CD14-positive monocyte (primary cell): ENCODE results near the gene MAN2B2. TPM values are rescaled to one million over a fixed set of nuclear protein-coding genes. Genes with fewer than 3 reads are reported as not detected.

Source experiments
- DNase-seq, 3 donors: peaks; one replicate each; pipeline ENCODE4 v3.0.0-alpha.2; 2011 to 2022
- H2AFZ ChIP-seq: 2 replicates; pipeline ENCODE4 v1.6.0; 2012; ENCODE audit warnings: mild to moderate bottlenecking, low read depth, low read length, inconsistent platforms; ENCODE audit not compliant: insufficient read depth, poor library complexity, severe bottlenecking
- H3K27ac ChIP-seq, 2 donors: 1 replicate in 1 of 2; 2 replicates in 1 of 2; pipeline ENCODE4 v1.5.1; 2012 to 2013; ENCODE audit warnings: low read length in 2 of 2, control low read depth in 1 of 2, inconsistent platforms in 1 of 2, low read depth in 1 of 2, mild to moderate bottlenecking in 1 of 2
- H3K27me3 ChIP-seq, 2 donors: one replicate each; pipeline versions ENCODE4 v1.6.0 to v1.6.1; 2011 to 2013; ENCODE audit warnings: low read length in 2 of 2; ENCODE audit not compliant: control insufficient read depth in 2 of 2, insufficient read depth in 2 of 2
- H3K36me3 ChIP-seq, 2 donors: replicated peaks in 1 of 2; 1 replicate in 1 of 2; 2 replicates in 1 of 2; pipeline versions ENCODE4 v1.5.1 to v1.6.1; 2012 to 2013; ENCODE audit warnings: low read length in 2 of 2, control low read depth in 1 of 2, inconsistent platforms in 1 of 2, mild to moderate bottlenecking in 1 of 2; ENCODE audit not compliant: insufficient read depth in 2 of 2, control insufficient read depth in 1 of 2
- H3K4me1 ChIP-seq, 2 donors: 1 replicate in 1 of 2; 2 replicates in 1 of 2; pipeline versions ENCODE4 v1.5.1 to v1.6.1; 2012 to 2013; ENCODE audit warnings: low read length in 2 of 2, control low read depth in 1 of 2, inconsistent platforms in 1 of 2, mild to moderate bottlenecking in 1 of 2, moderate library complexity in 1 of 2; ENCODE audit not compliant: insufficient read depth in 2 of 2, control insufficient read depth in 1 of 2
- H3K4me2 ChIP-seq: replicated peaks from 2 replicates; pipeline ENCODE3; 2012; ENCODE audit warnings: low read length, moderate library complexity, mild to moderate bottlenecking; ENCODE audit not compliant: poor library complexity, severe bottlenecking; ENCODE audit errors: extremely low read depth
- H3K4me3 ChIP-seq, 3 experiments: fragments of 200-600 bp in 1 of 3; sonication (generic) in 1 of 3; replicated peaks in 1 of 3; 1 replicate in 2 of 3; 2 replicates in 1 of 3; pipeline ENCODE4 v1.5.1; 2011 to 2013; ENCODE audit warnings: low read length in 3 of 3, mild to moderate bottlenecking in 3 of 3, control low read depth in 2 of 3, low read depth in 2 of 3, inconsistent platforms in 1 of 3, moderate library complexity in 1 of 3
- H3K79me2 ChIP-seq: 2 replicates; pipeline ENCODE4 v1.6.0; 2012; ENCODE audit warnings: mild to moderate bottlenecking, control low read depth, inconsistent platforms, low read length, moderate library complexity; ENCODE audit not compliant: insufficient read depth
- H3K9ac ChIP-seq: 2 replicates; pipeline ENCODE4 v1.6.0; 2017; ENCODE audit warnings: low read length, mild to moderate bottlenecking; ENCODE audit not compliant: insufficient read depth, poor library complexity, severe bottlenecking
- H3K9me3 ChIP-seq, 2 donors: replicated peaks in 1 of 2; 1 replicate in 1 of 2; 2 replicates in 1 of 2; pipeline versions ENCODE4 v1.5.1 to v1.6.1; 2012 to 2013; ENCODE audit warnings: low read length in 2 of 2, control low read depth in 1 of 2; ENCODE audit not compliant: control insufficient read depth in 1 of 2, insufficient read depth in 1 of 2
- H4K20me1 ChIP-seq: 2 replicates; pipeline ENCODE4 v1.6.0; 2012; ENCODE audit warnings: mild to moderate bottlenecking, low read length, control low read depth, moderate library complexity; ENCODE audit not compliant: insufficient read depth
- H3K27ac Mint-ChIP-seq, 7 donors: one replicate each; pipeline ENCODE4 v1.8.0; 2020; ENCODE audit warnings: mild to moderate bottlenecking in 7 of 7, mixed read lengths in 7 of 7, moderate library complexity in 6 of 7, inconsistent platforms in 2 of 7
- H3K27me3 Mint-ChIP-seq, 3 donors: one replicate each; pipeline ENCODE4 v1.8.0; 2021 to 2022; ENCODE audit warnings: low read depth in 3 of 3, mild to moderate bottlenecking in 3 of 3, mixed read lengths in 3 of 3, moderate library complexity in 3 of 3, inconsistent platforms in 1 of 3
- H3K36me3 Mint-ChIP-seq, 2 donors: one replicate each; pipeline ENCODE4 v1.8.0; 2020; ENCODE audit warnings: mixed read lengths in 2 of 2, inconsistent platforms in 1 of 2, mild to moderate bottlenecking in 1 of 2
- H3K4me1 Mint-ChIP-seq: one replicate; pipeline ENCODE4 v1.8.0; 2020; ENCODE audit warnings: mild to moderate bottlenecking, mixed read lengths
- H3K4me3 Mint-ChIP-seq, 2 donors: one replicate each; pipeline ENCODE4 v1.8.0; 2020; ENCODE audit warnings: mild to moderate bottlenecking in 2 of 2, mixed read lengths in 2 of 2, moderate library complexity in 1 of 2
- H3K9me3 Mint-ChIP-seq, 7 donors: one replicate each; pipeline ENCODE4 v1.8.0; 2020 to 2022; ENCODE audit warnings: mixed read lengths in 7 of 7, mild to moderate bottlenecking in 6 of 7, moderate library complexity in 6 of 7, inconsistent platforms in 2 of 7
- WGBS: methylation state at CpG from one replicate; pipeline ENCODE4 v1.1.5; 2013; ENCODE audit warnings: missing lambda C conversion rate; ENCODE audit not compliant: insufficient coverage; 5-methylcytosine and 5-hydroxymethylcytosine counted together
- intact Hi-C, 2 donors: fragments of 100-400 bp; cut with micrococcal nuclease; formaldehyde crosslinking; loops; one replicate each; pipeline versions ENCODE4 v1.15.0 to v1.15.1; 2023
- polyA plus RNA-seq, 3 donors: library from polyadenylated mRNA; depleted of rRNA in 1 of 3; unstranded in 2 of 3; stranded (reverse) in 1 of 3; fragments of 300-500 nt in 2 of 3; fragments of >200 nt in 1 of 3; fragmentation: Illumina TruSeq in 2 of 3; gene quantifications; 1 replicate in 2 of 3; 2 replicates in 1 of 3; pipeline ENCODE4 v1.2.3, GENCODE V29; 2012 to 2021
- TF ChIP-seq, protein P1 (sequence below): fragments of 200-600 bp; IDR thresholded peaks from one replicate; pipeline ENCODE4 v1.8.0; 2022; ENCODE audit warnings: antibody characterized with exemption, mild to moderate bottlenecking

The MAN2B2 gene
- polyA plus RNA-seq, 3 donors = 9.6 to 28.4 (median 10.6) TPM

- H3K27ac Mint-ChIP-seq = no peak overlapping the region
- TF ChIP-seq, protein P1, sequence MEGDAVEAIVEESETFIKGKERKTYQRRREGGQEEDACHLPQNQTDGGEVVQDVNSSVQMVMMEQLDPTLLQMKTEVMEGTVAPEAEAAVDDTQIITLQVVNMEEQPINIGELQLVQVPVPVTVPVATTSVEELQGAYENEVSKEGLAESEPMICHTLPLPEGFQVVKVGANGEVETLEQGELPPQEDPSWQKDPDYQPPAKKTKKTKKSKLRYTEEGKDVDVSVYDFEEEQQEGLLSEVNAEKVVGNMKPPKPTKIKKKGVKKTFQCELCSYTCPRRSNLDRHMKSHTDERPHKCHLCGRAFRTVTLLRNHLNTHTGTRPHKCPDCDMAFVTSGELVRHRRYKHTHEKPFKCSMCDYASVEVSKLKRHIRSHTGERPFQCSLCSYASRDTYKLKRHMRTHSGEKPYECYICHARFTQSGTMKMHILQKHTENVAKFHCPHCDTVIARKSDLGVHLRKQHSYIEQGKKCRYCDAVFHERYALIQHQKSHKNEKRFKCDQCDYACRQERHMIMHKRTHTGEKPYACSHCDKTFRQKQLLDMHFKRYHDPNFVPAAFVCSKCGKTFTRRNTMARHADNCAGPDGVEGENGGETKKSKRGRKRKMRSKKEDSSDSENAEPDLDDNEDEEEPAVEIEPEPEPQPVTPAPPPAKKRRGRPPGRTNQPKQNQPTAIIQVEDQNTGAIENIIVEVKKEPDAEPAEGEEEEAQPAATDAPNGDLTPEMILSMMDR = no peak
- Histone ChIP-seq H3K27ac (no peak overlapping the region), H3K36me3 (peaks cover 83 to 94% of the 10 kb centered on the region in 2 donors), H3K27me3 (no peaks in the 10 kb centered on the region), H3K4me2 (no peak overlapping the region), H3K4me3 (no peak overlapping the region), H3K4me1 (no peaks in the 10 kb centered on the region), H4K20me1 (no peaks in the 10 kb centered on the region), H3K9ac (no peak overlapping the region), H3K9me3 (peaks cover 0 to 2% of the 10 kb centered on the region in 2 donors), H3K79me2 (no peaks in the 10 kb centered on the region), H2AFZ (no peak overlapping the region)
- intact Hi-C loops = no loop called here
- no peaks in the 10 kb centered on the region for H3K27me3 Mint-ChIP-seq
- H3K4me1 Mint-ChIP-seq = no peaks in the 10 kb centered on the region
- no peak overlapping the region for H3K4me3 Mint-ChIP-seq
- WGBS = 100% methylated on average over 5 of the region's 10 CpGs
- H3K36me3 Mint-ChIP-seq = peaks cover 83 to 94% of the 10 kb centered on the region in 2 donors
- H3K9me3 Mint-ChIP-seq = peaks cover 0 to 4% (median 2%) of the 10 kb centered on the region in 7 donors
- DNase-seq = no peak
Observed at GRCh38 chr4:6598127-6598526, 23.1 kb downstream of the MAN2B2 start.

GRCh38 chr4:6598641-6599040 lies 23.7 kb downstream of the MAN2B2 start:
- no peak for DNase-seq
- no peak overlapping the region for H3K27ac Mint-ChIP-seq
- H3K4me2 ChIP-seq = no peak overlapping the region
- no peak overlapping the region for H3K4me3 Mint-ChIP-seq
- no peaks in the 10 kb centered on the region for H3K79me2 ChIP-seq
- no peaks in the 10 kb centered on the region for H3K27me3 ChIP-seq
- no peaks in the 10 kb centered on the region for H3K4me1 ChIP-seq
- H3K27me3 Mint-ChIP-seq = peaks cover 0 to under 1% (median 0%) of the 10 kb centered on the region in 3 donors
- peaks cover 0 to 7% (median 4%) of the 10 kb centered on the region in 7 donors for H3K9me3 Mint-ChIP-seq
- H3K36me3 ChIP-seq = peaks cover 83 to 94% of the 10 kb centered on the region in 2 donors
- H4K20me1 ChIP-seq = no peaks in the 10 kb centered on the region
- H3K9ac ChIP-seq = no peak overlapping the region
- H3K4me3 ChIP-seq = no peak overlapping the region
- H2AFZ ChIP-seq = no peak overlapping the region
- no peaks in the 10 kb centered on the region for H3K4me1 Mint-ChIP-seq
- peaks cover under 1 to 7% of the 10 kb centered on the region in 2 donors for H3K9me3 ChIP-seq
- intact Hi-C loops = no loop called here
- H3K27ac ChIP-seq = no peak overlapping the region
- WGBS = 98% methylated on average over 13 of the region's 13 CpGs
- TF ChIP-seq, protein P1 = no peak
- peaks cover 84 to 94% of the 10 kb centered on the region in 2 donors for H3K36me3 Mint-ChIP-seq
